GM18502 (cell line): ENCODE results near the gene HMX2.
"Not testable (repeated sequence)": the region's sequence is repeated elsewhere in the genome, so short reads cannot be mapped to it uniquely, and the experiment has no call there.

Experiments used
- ATAC-seq: cut with Tn5 transposase; IDR thresholded peaks from one replicate; pipeline ENCODE4 v1.9.1; 2021; ENCODE audit warnings: mild to moderate bottlenecking; ENCODE audit not compliant: unreplicated experiment, poor library complexity

Gene HMX2

GRCh38 chr10:123150271-123150985 is 2.5 kb downstream of the HMX2 start:
- ATAC-seq: no peak

- ATAC-seq: no peak
These were observed 3.2 kb downstream of the HMX2 start for GRCh38 chr10:123150986-123151736.

GRCh38 chr10:123151737-123152135 is 3.8 kb downstream of the HMX2 start:
- no peak for ATAC-seq

- no peak for ATAC-seq
These were observed 5.7 kb downstream of the HMX2 start for GRCh38 chr10:123153486-123154091.

GRCh38 chr10:123154092-123154710 is 6.3 kb downstream of the HMX2 start, which contains the start of gene BUB3:
Gene BUB3 (plus strand): TSS chr10:123154402. CDS start chr10:123154918, 516 bp downstream.
- ATAC-seq: peak; percentile 90

GRCh38 chr10:123154711-123155505 is 7.0 kb downstream of the HMX2 start:
- ATAC-seq: peak; percentile 45

DNA sequence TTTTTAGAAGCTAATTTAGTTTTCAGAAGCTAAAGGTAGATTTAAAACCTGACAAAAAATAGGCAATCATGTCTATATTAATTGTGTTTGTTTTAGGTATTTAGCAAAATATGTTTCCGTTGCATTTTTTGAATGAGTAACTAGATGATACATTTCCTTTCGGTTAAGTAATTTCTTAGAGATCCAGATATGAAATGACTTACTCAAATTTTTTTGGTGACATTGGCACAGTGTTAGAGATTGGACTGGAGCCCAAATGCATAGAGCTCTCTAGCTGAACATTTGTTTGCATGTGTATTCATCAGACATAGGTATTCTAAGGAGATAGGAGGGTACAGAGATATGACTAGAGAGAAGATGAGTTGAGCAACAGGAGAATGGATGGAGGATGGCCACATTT is 8.1 kb downstream of the HMX2 start:
- no peak for ATAC-seq

DNA sequence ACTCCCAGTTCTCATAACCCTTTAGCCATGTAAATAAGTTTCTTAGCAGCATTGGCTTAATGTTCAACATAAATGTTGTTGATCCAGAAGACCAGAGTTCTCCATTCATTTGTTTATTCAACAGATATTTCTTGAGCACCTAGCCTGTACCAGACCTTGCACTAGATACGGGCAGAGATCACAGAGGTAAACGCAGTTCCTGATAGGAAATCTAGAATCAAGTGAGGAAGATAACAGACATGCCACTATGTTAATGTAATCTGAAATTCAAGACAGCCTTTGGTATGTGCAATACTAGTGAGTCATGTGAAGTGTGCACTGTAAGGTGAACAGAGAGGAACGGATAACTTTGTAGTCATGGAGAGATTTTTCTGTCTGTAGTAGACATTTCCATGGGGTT is 9.3 kb downstream of the HMX2 start:
- ATAC-seq: no peak

DNA sequence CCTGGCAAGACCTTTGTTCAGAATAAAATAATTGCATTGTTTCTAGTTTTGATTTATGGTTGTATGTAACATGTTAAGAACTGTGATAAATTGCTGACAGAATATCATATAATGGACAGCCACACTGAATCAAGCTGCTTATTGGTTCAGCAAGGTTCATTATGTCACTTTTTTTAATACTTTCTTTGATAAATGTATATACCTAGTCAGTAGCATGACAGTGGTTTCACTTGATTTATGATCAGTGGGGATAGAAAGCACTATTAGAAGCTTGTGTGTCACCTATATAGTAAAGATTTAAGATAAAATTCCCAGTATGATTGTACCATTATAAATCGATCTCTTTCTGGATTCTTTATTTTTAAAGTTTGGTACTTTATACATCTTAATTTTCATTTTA is 10.7 kb downstream of the HMX2 start:
- ATAC-seq: no peak

DNA sequence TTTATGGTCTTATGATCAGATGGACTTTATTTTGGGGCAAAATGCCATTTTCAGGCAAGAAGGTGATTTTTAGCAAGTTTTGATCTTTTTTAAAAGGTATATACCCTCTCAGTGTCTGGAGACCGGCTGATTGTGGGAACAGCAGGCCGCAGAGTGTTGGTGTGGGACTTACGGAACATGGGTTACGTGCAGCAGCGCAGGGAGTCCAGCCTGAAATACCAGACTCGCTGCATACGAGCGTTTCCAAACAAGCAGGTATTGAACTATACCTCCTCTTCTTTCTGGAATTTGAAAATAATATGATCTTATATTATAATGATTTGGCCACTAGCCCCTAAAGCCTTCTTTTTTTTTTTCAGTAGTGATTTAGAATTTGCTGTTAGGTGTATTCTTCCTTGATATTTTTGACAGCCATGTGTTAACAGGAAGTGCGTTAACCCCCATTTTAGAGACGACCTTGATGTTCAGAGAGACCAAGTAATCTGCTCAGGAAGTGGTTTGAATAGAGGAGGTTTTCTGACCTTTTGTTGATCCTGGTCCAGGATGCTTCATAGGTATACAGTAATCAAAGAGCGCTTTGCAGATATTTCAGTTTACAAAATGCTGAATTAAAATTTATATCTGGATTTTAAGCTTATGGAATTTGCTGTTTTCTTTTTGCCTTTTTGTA is 12.5 kb downstream of the HMX2 start:
- ATAC-seq: no peak

- ATAC-seq: no peak
These were observed 16.4 kb downstream of the HMX2 start for GRCh38 chr10:123164319-123164718.

DNA sequence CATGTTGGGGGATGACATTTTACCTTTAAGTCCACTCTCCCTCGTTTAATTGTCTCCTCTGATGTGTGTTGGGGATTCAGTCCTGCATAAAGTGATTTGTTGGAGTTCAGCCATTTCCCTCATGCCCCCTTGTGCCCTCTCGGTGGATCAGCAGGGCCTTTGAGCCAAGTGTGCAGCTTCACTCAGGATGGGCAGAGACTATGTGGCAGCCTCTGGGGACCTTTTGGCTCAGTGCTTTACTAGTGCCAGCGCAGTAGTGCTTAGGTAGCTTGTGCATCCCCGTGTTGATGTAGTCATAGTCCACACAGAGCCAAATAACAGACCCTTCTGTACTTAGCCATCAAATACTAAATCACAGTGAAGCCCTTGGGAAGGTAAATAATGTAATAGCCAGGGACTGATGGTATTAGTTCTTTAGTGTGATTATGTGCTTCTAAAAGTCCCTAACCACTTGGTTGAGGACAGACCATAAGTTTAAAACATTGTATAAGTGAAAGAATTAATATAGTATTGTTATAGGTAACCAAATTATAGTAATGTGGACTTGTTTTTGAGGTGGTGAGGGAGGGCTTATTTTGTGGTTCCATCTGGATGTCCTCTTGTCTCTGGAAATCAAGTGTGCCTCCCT is 17.6 kb downstream of the HMX2 start:
- ATAC-seq: no peak

- ATAC-seq: no peak
These were observed 18.7 kb downstream of the HMX2 start for GRCh38 chr10:123166618-123167017.

GRCh38 chr10:123170961-123171360 is 23.0 kb downstream of the HMX2 start:
- ATAC-seq: no peak

DNA sequence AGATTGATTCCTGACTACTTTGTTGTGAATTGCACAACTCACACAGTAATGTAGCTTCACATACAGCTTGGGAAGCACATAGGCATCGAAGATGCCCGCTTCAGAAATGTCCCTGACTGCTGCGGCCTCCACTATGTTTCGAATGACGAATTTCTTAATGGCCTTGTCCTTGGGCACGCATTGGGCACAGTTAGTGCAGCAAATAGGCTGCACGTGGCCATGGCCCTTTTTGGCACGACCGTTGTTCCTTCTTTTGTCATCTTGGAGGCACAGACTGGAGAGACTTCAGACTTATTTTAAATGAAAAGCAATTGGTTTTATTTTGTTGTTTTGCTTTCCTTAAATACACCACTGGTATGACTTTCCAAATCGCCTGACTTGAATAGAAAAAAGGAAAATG is 23.7 kb downstream of the HMX2 start:
- not testable (repeated sequence) for ATAC-seq

DNA sequence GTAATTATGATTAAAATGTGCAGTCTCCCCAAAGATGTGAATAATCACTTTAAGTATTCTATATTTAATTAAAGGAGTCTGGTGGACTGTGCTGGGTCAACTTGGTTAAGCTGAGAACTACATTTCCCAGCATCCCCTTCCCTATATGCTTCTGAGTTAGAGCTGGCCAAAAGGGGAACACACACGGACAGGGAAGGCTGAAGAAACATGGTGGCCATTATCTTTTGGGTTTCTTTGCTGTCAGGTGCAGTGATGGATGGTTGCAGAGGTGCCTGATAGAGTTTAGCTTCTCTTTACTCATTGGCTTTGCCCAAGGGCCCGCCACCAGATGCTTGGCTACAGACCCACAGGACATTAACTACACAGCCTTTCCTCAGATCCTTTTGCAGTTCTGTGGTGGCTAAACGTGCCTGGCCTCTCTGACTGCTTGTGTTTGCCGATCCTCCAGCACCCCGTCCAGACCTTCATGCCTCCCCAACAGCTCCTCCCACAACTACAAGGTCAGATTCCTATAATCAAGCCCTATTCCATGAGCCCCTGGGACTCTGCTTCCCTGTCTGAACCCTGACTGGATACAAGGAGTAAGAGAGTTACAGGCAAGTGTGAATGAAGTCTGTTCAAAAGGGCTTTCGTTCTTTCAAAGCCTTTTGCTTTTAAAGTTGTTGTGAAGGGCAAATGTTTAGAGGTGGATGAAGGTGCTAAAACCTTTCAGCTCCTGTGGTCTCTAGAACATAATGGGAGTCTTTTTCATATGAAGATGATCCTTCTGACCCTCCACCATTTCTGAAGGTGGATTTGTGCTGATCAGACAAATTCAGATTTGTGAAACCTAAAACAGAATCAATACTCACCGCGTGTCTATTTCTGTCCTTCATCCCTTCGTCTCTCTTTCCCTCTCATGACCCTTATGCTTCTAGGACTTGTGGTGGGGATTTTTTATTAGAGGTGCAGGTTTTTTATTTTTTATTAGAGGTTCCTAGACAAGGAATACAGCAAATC is 27.8 kb downstream of the HMX2 start:
- no peak for ATAC-seq

GRCh38 chr10:123178390-123178789 is 30.5 kb downstream of the HMX2 start:
- not testable (repeated sequence) for ATAC-seq
